ENCODE results near the gene FGFRL1.

DNA sequence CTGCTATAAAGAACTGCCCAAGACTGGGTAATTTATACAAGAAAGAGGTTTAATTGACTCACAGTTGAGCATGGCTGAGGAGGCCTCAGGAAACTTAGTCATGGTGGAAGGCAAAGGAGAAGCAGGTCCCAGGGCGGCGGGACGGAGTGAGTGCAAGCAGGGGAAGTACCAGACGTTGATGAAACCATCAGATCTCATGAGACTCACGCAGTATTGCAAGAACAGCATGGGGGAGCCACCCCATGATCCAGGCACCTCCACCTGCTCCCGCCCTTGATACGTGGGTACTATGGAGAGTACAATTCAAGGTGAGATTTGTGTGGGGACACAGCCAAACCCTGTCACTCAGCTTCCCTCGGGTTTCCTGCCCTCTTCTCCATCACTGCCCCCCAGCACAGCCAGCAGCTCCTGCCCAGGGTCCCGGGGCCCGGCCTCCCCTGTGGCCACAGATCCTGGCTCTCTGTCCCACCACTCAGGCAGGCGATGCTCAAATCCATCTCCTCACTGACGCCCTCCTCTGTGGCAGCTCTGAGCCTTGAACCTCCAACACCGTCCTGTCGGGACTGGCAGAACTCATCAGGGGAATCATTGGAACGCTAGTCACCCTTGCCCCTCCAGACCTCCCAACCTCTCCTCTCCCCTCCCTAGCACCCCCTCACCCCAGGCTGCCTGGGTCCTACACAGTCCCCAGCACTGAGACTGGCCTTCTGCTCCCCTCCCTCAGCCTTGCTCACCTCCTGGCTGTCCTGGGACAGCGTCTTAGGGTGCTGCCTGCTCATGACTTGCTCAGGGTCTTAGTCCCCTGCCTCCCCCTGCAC lies 37.6 kb downstream of the FGFRL1 start:
- TF ChIP-seq CTCF (IDR thresholded peaks at IDR 0.05; ENCODE audit: low read depth, low read length) (no peak), MAX (IDR thresholded peaks at IDR 0.05; ENCODE audit: low read depth, low read length) (no peak), POLR2A (IDR thresholded peaks at IDR 0.05; ENCODE audit: extremely low read depth, insufficient read length) (no peak), MYC (IDR thresholded peaks at IDR 0.05; ENCODE audit: low read depth, low read length) (no peak)

Measured in NB4 (cell line).